ENCODE results near the gene CDH22. TPM values are rescaled to one million over a fixed set of nuclear protein-coding genes. Genes with fewer than 3 reads are reported as not detected.

Gene CDH22
- total RNA-seq, 1 experiment from 2014 or later, result not detected

DNA sequence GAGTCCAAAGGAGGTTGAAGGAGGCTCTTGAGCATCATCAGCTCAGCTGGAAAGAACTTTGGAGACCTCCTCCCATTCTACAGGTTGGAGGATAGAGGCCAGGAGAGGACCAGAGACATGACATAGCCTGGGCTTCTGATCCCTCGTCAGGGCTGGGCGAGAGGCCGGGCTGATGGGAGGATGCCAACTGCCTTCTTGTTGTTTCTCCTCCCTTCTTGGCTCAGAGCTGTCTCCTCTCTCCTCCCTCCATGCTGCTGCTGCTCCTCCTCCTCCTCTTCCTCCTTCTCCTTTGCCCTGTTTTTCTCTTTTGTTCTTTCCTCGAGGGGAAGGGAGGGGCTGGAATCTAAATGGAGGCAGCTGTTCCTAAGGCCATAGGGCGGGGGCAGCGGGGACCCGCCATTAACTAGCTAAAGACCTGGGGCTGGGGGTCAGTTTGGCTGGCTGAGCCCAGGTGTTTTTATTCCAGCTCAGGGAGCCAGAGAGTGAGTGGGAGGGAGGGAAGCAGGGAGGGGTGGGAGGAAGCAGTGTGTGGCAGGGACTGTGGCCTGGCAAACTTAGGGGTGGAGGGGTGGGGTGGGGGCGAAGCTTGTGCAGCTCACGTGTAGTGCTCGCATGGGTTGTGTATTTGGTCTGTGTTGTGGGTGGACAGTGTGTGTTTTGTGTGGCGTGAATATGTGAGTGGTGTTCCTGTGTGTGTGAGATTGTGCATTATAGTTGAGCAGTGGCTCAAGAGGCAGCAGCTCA lies 105.4 kb downstream of the CDH22 start:
- ChIA-PET CTCF (interaction anchor here (0.9 to 1.7 kb wide), 4 partner anchors 40 to 190 kb away, joined by 3 to 4 read pairs (median 4); no protein-coding TSS in a partner anchor), POLR2A (no interaction called here)
- H3K36me3 Mint-ChIP-seq (ENCODE audit: insufficient read depth, unreplicated experiment), result no peaks in the 10 kb centered on the region
- BruUV-seq (replicated peaks), result no TSS peak
- H3K27me3 Mint-ChIP-seq (ENCODE audit: insufficient read depth, unreplicated experiment), result peaks cover 14% of the 10 kb centered on the region
- no peak overlapping the region for H3K27ac Mint-ChIP-seq (ENCODE audit: low read depth, unreplicated experiment)
- no peaks in the 10 kb centered on the region for H3K9me3 Mint-ChIP-seq (ENCODE audit: unreplicated experiment)
- TF ChIP-seq, protein P1, sequence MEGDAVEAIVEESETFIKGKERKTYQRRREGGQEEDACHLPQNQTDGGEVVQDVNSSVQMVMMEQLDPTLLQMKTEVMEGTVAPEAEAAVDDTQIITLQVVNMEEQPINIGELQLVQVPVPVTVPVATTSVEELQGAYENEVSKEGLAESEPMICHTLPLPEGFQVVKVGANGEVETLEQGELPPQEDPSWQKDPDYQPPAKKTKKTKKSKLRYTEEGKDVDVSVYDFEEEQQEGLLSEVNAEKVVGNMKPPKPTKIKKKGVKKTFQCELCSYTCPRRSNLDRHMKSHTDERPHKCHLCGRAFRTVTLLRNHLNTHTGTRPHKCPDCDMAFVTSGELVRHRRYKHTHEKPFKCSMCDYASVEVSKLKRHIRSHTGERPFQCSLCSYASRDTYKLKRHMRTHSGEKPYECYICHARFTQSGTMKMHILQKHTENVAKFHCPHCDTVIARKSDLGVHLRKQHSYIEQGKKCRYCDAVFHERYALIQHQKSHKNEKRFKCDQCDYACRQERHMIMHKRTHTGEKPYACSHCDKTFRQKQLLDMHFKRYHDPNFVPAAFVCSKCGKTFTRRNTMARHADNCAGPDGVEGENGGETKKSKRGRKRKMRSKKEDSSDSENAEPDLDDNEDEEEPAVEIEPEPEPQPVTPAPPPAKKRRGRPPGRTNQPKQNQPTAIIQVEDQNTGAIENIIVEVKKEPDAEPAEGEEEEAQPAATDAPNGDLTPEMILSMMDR (IDR thresholded peaks at IDR 0.05; ENCODE audit: unreplicated experiment), result no peak
- intact Hi-C loops (cut with micrococcal nuclease), result no loop called here
- peaks cover 12% of the 10 kb centered on the region for H3K4me1 Mint-ChIP-seq (ENCODE audit: insufficient read depth, unreplicated experiment)
- DNase-seq (ENCODE audit: unreplicated experiment), result no peak
- no peak overlapping the region for H3K4me3 Mint-ChIP-seq (ENCODE audit: unreplicated experiment)

DNA sequence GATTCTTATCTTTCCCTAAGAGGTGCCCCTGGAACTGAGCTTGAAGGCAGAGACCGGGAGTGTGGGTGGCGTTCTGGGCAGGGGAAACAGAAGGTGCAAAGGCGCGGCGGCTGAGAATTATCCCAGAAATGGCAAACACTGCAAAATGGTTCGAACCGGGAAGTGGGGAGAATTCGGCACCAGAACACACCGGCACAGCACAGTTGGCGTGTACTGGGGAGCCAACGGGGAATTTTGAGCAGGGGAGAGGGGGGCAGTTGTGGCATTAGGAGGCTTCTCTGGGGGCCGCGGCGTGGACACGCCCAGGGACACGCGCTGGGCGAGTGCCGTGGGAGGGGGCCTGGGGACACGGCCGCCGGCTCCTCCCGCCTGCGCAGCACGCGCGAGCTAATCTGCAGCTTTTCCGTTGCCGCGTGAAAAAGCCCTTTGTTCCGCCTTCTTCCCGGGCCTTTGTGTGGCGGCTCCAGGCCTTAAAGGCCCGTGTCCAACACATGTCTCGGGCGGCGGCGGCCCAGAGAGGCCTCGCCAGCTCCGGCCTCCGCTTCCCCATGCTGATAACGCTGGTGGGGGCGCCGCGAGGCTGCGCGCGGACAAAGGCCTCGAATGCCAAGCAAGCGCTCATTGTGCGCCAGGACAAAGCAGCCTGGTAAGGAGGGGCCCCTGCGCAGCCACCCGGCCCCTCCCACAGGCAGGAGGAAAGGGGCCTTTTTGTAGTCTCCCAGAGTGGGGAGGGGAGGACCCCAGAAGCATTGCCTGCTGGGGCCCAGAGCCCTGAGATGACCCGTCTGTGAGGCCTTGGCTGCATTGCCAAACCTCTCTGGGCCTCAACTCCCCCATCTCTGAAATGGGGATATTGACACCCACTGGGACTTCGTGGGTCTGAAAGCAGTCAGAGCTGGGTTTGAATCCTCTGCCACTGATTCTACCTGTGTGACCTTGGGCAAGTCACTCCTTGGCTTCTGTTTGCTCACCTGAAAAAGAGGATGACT lies 107.4 kb downstream of the CDH22 start:
- intact Hi-C loops (cut with micrococcal nuclease), result no loop called here
- TF ChIP-seq, protein P1 (IDR thresholded peaks at IDR 0.05; ENCODE audit: unreplicated experiment), result no peak
- peaks cover 18% of the 10 kb centered on the region for H3K27me3 Mint-ChIP-seq (ENCODE audit: insufficient read depth, unreplicated experiment)
- H3K4me3 Mint-ChIP-seq (ENCODE audit: unreplicated experiment), result no peak overlapping the region
- BruUV-seq (replicated peaks), result no TSS peak
- peaks cover 3% of the 10 kb centered on the region for H3K4me1 Mint-ChIP-seq (ENCODE audit: insufficient read depth, unreplicated experiment)
- H3K9me3 Mint-ChIP-seq (ENCODE audit: unreplicated experiment), result no peaks in the 10 kb centered on the region
- DNase-seq (ENCODE audit: unreplicated experiment), result no peak
- no peaks in the 10 kb centered on the region for H3K36me3 Mint-ChIP-seq (ENCODE audit: insufficient read depth, unreplicated experiment)
- CTCF ChIA-PET, result no interaction called here
- no peak overlapping the region for H3K27ac Mint-ChIP-seq (ENCODE audit: low read depth, unreplicated experiment)
- POLR2A ChIA-PET, result no interaction called here

DNA sequence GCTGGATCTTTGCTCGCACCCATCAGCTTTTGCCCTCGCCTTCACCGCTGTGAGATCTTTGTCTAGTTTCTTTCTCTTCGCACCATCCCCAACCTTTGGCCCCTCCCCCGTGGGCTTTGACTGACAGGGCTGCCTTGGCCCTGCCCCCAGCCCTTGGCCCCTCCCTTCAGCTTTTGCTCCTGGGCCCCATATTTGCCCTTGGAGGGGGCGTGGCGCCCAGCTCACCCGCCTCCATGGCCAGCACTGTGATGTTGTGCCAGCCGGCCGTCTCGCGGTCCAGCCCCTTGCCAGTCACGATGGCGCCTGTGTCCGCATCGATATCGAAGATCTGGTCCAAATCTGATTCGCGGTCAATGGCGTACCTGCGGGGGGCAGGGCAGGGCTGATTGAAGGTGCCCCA lies 109.1 kb downstream of the CDH22 start:
- TF ChIP-seq, protein P1 (IDR thresholded peaks at IDR 0.05; ENCODE audit: unreplicated experiment), result no peak
- BruUV-seq (replicated peaks), result no TSS peak
- H3K4me3 Mint-ChIP-seq (ENCODE audit: unreplicated experiment), result no peak overlapping the region
- POLR2A ChIA-PET, result no interaction called here
- H3K9me3 Mint-ChIP-seq (ENCODE audit: unreplicated experiment), result no peaks in the 10 kb centered on the region
- intact Hi-C loops (cut with micrococcal nuclease), result no loop called here
- H3K27ac Mint-ChIP-seq (ENCODE audit: low read depth, unreplicated experiment), result no peak overlapping the region
- CTCF ChIA-PET, result no interaction called here
- peaks cover 18% of the 10 kb centered on the region for H3K27me3 Mint-ChIP-seq (ENCODE audit: insufficient read depth, unreplicated experiment)
- no peaks in the 10 kb centered on the region for H3K36me3 Mint-ChIP-seq (ENCODE audit: insufficient read depth, unreplicated experiment)
- no peak for DNase-seq (ENCODE audit: unreplicated experiment)
- H3K4me1 Mint-ChIP-seq (ENCODE audit: insufficient read depth, unreplicated experiment), result no peaks in the 10 kb centered on the region

DNA sequence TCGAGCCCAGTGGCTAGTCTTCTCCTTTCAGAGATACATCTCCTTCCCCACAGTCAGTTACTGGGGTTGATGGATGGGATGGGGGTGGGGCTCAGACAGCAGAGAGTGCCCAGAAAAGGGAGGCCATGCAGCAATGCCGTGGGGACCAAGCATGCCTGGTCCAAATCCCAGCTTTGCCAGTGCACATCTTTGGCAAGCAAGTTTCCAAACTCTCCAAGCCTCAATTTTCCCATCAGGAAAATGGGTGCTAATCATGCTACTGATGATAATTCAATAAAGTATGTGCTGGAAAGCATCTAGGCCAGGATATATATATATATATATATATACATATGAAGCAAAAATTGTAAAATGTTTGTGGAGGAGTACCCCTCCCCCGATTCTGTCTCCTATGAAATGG lies 111.3 kb downstream of the CDH22 start:
- intact Hi-C loops (cut with micrococcal nuclease), result no loop called here
- H3K9me3 Mint-ChIP-seq (ENCODE audit: unreplicated experiment), result no peaks in the 10 kb centered on the region
- no peak overlapping the region for H3K27ac Mint-ChIP-seq (ENCODE audit: low read depth, unreplicated experiment)
- H3K36me3 Mint-ChIP-seq (ENCODE audit: insufficient read depth, unreplicated experiment), result no peaks in the 10 kb centered on the region
- ChIA-PET CTCF (interaction anchor here (0.6 to 1.0 kb wide), 2 partner anchors 67 to 152 kb away, joined by 3 to 4 read pairs; no protein-coding TSS in a partner anchor), POLR2A (interaction anchor here (1.0 kb wide), 1 partner anchor 39 kb away, joined by 5 read pairs; no protein-coding TSS in a partner anchor)
- TF ChIP-seq, protein P1 (IDR thresholded peaks at IDR 0.05; ENCODE audit: unreplicated experiment), result no peak
- DNase-seq (ENCODE audit: unreplicated experiment), result no peak
- H3K4me3 Mint-ChIP-seq (ENCODE audit: unreplicated experiment), result no peak overlapping the region
- no TSS peak for BruUV-seq (replicated peaks)
- H3K27me3 Mint-ChIP-seq (ENCODE audit: insufficient read depth, unreplicated experiment), result peaks cover 18% of the 10 kb centered on the region
- no peaks in the 10 kb centered on the region for H3K4me1 Mint-ChIP-seq (ENCODE audit: insufficient read depth, unreplicated experiment)
